ENCODE data around the gene DUSP9. TPM values are rescaled to one million over a fixed set of nuclear protein-coding genes. Genes with fewer than 3 reads are reported as not detected.

Gene DUSP9
- total RNA-seq, 1 experiment from 2014 or later: 2.4 TPM

GRCh38 chrX:153645151-153645550 lies 1.9 kb upstream of the DUSP9 start:
- Mint-ChIP-seq H3K27me3 (ENCODE audit: low read depth) (peaks cover 79% of the 10 kb centered on the region), H3K4me3 (no peak overlapping the region; a peak in 1 of 5 replicates), H3K36me3 (ENCODE audit: insufficient read depth in 1 of 3, low read depth in 3 of 3) (peaks cover 0 to 7% (median 2%) of the 10 kb centered on the region in 3 experiments; a peak in 3 of 7 replicates), H3K27ac (no peak overlapping the region), H3K4me1 (peaks cover 10 to 15% of the 10 kb centered on the region in 2 experiments), H3K9me3 (peaks cover 45 to 62% of the 10 kb centered on the region in 2 experiments)
- Histone ChIP-seq H3K18ac (ENCODE audit: insufficient read length, low read depth, low read length) (no peak overlapping the region), H3K23ac (ENCODE audit: insufficient read length, low read depth, low read length) (no peak overlapping the region), H3K23me2 (ENCODE audit: insufficient read length, low read depth, low read length, poor library complexity, severe bottlenecking) (peaks cover 14% of the 10 kb centered on the region), H2BK12ac (ENCODE audit: insufficient read length, low read depth, low read length) (no peak overlapping the region), H3K79me1 (ENCODE audit: insufficient read depth, low read depth, low read length, poor library complexity, severe bottlenecking) (no peaks in the 10 kb centered on the region), H3K9ac (ENCODE audit: extremely low read depth, insufficient read length, low read length) (no peak overlapping the region), H2BK20ac (ENCODE audit: low read depth, low read length, poor library complexity, severe bottlenecking) (no peak overlapping the region), H3K4me2 (ENCODE audit: insufficient read depth, insufficient read length, low read length) (no peak overlapping the region), H3T11ph (ENCODE audit: low read length) (no peak overlapping the region), H2BK15ac (ENCODE audit: low read depth, low read length) (no peak overlapping the region), H2BK120ac (ENCODE audit: low read depth, low read length, poor library complexity, severe bottlenecking) (no peak overlapping the region), H4K5ac (ENCODE audit: insufficient read length, low read depth, low read length) (no peak overlapping the region), H2BK5ac (ENCODE audit: insufficient read length, low read length) (no peak overlapping the region), H3K9me3 (ENCODE audit: control insufficient read depth, low read depth, low read length) (peaks cover 36% of the 10 kb centered on the region), H3K27ac (ENCODE audit: insufficient read length, low read depth, low read length) (no peak overlapping the region), H4K20me1 (ENCODE audit: control insufficient read depth, insufficient read depth, insufficient read length) (no peaks in the 10 kb centered on the region), H3K4me1 (ENCODE audit: insufficient read depth, low read length) (no peaks in the 10 kb centered on the region; the same call in 1 of the 2 replicates), H3K27me3 (ENCODE audit: insufficient read depth, low read length) (peaks cover 58% of the 10 kb centered on the region), H2AFZ (ENCODE audit: low read length) (no peak overlapping the region), H2AK5ac (ENCODE audit: insufficient read length, low read length) (no peak overlapping the region), H3K56ac (ENCODE audit: insufficient read length, low read depth, low read length) (no peak overlapping the region), H4K8ac (replicated peaks; ENCODE audit: insufficient read length, low read depth, low read length) (no peak overlapping the region), H4K91ac (ENCODE audit: insufficient read length, low read depth, low read length) (no peak overlapping the region), H3K4ac (ENCODE audit: low read depth, low read length) (no peak overlapping the region), H3K79me2 (ENCODE audit: insufficient read depth, low read length) (no peaks in the 10 kb centered on the region), H3K14ac (ENCODE audit: insufficient read depth, low read length) (no peak overlapping the region)
- DNase-seq: no peak
- TF ChIP-seq, protein P1, sequence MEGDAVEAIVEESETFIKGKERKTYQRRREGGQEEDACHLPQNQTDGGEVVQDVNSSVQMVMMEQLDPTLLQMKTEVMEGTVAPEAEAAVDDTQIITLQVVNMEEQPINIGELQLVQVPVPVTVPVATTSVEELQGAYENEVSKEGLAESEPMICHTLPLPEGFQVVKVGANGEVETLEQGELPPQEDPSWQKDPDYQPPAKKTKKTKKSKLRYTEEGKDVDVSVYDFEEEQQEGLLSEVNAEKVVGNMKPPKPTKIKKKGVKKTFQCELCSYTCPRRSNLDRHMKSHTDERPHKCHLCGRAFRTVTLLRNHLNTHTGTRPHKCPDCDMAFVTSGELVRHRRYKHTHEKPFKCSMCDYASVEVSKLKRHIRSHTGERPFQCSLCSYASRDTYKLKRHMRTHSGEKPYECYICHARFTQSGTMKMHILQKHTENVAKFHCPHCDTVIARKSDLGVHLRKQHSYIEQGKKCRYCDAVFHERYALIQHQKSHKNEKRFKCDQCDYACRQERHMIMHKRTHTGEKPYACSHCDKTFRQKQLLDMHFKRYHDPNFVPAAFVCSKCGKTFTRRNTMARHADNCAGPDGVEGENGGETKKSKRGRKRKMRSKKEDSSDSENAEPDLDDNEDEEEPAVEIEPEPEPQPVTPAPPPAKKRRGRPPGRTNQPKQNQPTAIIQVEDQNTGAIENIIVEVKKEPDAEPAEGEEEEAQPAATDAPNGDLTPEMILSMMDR (conservative IDR thresholded peaks at IDR 0.05): no peak
- no CpG with 5 or more reads among the region's 6 CpGs for WGBS (ENCODE audit: extremely low coverage, insufficient read length, low lambda C conversion rate)
